AG04449 (cell line): ENCODE data around the gene FCGBP.

Experiments
- CTCF ChIA-PET: fragments of 350-600 bp; formaldehyde crosslinking; extraction: SDS; loops from one replicate; lab custom pipeline; 2021; ENCODE audit warnings: antibody characterized with exemption; lab: Yijun Ruan, JAX
- POLR2A ChIA-PET: fragments of 400-600, 350-600 bp; formaldehyde crosslinking; extraction: SDS; loops from one replicate; lab custom pipeline; 2020; ENCODE audit warnings: antibody characterized with exemption, inconsistent platforms; lab: Yijun Ruan, JAX
- DNase-seq: peaks from one replicate; pipeline ENCODE4 v3.0.0-alpha.2; 2010; ENCODE audit warnings: low read depth, low spot score
- H3K4me3 ChIP-seq: 2 replicates; pipeline ENCODE4 v1.5.1; 2011; ENCODE audit warnings: low read depth, mild to moderate bottlenecking, control low read depth, low read length
- TF ChIP-seq, protein P1 (sequence below): IDR thresholded peaks from one replicate; pipeline ENCODE4 v1.5.1; 2011; ENCODE audit warnings: mild to moderate bottlenecking, moderate library complexity, low read length, control low read depth, inconsistent platforms; ENCODE audit not compliant: insufficient read depth; ENCODE audit errors: missing control alignments

The FCGBP gene

DNA sequence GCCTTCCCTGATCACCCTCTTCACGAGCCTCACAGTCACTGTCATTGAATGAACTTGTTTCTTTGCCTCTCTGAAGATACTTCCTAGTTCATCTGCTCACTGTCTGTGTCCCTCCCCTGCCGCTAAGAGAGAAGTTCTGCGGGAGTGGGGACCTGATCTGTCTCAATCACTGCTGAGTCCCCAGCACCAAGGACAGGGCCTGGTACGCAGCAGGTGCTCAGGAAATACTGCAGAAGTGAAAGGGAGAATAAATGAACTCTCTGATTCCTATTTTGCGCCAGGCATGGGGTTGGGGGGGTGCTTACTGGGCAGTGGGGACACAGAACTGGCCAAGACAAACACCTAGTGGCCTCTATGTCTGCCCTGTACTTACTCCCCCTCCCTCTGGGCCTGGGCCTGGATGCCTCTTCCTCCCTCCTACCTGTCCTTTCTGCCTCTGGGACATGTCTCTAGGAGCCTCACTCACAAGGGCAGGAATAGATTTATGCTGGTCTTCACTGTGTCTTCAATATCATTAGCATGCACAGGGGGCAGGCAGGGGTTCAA lies 17.5 kb downstream of the FCGBP start:
- TF ChIP-seq, protein P1, sequence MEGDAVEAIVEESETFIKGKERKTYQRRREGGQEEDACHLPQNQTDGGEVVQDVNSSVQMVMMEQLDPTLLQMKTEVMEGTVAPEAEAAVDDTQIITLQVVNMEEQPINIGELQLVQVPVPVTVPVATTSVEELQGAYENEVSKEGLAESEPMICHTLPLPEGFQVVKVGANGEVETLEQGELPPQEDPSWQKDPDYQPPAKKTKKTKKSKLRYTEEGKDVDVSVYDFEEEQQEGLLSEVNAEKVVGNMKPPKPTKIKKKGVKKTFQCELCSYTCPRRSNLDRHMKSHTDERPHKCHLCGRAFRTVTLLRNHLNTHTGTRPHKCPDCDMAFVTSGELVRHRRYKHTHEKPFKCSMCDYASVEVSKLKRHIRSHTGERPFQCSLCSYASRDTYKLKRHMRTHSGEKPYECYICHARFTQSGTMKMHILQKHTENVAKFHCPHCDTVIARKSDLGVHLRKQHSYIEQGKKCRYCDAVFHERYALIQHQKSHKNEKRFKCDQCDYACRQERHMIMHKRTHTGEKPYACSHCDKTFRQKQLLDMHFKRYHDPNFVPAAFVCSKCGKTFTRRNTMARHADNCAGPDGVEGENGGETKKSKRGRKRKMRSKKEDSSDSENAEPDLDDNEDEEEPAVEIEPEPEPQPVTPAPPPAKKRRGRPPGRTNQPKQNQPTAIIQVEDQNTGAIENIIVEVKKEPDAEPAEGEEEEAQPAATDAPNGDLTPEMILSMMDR: no peak
- no peak overlapping the region for H3K4me3 ChIP-seq
- no peak for DNase-seq
- CTCF ChIA-PET: no interaction called here
- POLR2A ChIA-PET: no interaction called here

DNA sequence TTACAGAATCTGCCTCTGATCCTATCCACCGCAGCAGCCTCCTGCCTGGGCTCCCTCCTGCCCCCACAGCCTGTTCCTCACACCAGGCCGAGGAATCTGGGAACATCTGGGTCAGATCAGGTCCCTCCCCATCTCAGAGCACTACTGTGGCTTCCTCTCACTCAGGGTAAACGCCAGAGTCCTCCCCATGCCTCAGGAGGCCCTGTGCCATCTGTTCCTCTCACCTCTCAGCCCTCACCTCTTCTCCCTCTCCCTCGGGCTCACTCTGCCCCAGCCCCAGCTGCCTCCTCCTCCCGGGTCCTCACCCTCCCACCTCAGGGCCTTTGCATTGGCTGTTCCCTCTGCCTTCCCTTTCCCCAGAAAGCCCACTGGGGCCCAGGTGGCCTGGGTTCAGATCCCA lies 18.2 kb downstream of the FCGBP start:
- no peak overlapping the region for H3K4me3 ChIP-seq
- DNase-seq: no peak
- TF ChIP-seq, protein P1: no peak
- POLR2A ChIA-PET: no interaction called here
- CTCF ChIA-PET: no interaction called here

DNA sequence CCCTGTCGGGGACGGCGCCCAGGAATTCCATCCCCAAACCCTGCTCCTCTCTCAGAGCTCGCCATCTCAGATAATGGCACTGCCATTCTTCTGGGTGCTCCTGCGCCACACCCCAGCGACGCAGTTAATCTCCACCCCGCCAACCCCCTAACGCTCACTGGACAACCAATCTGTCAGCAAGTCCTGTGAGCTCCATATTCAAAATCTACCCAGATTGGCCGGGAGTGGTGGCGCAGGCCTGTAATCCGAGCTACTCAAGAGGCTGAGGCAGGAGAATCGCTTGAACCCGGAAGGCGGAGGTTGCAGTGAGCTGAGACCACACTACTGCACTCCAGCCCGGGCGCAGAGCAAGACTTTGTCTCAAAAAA lies 18.6 kb downstream of the FCGBP start:
- H3K4me3 ChIP-seq: no peak overlapping the region
- POLR2A ChIA-PET: no interaction called here
- no peak for DNase-seq
- CTCF ChIA-PET: no interaction called here
- TF ChIP-seq, protein P1: no peak

DNA sequence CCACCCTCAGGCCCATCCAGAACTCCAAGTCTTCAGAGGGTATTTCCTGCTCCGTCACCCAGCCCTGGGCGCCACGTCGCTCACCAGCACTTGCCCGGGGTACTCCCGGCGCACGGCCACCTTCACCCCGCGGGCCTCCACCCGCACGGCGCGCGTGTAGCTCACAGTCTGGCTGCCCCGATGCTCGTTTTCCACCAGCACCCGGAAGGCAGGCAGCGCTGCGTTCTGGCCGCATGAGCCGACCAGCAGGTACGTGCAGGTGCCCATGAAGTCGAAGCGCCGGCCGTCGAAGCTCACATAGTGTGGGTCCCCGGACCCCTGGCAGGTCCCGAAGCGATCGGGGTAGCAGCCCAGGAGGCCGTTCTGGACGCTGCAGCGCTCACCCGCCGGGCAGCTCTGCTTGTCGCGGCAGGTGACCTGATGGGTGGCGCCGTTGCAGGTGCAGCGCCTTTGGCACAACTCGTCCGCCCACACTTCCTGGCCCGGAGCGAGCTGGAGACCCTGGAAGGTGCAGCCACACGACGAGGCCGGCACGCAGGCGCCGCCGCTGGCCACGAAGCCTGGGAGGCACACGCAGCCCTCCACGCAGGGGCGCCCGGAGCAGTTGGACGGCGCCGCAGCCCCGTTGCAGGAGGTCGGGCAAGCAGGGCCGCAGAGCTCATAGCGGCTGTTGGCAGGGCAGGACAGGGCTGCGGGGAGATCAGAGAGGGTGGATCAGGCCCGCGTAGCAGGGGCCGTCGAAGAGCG lies 19.2 kb downstream of the FCGBP start:
- ChIA-PET CTCF (no interaction called here), POLR2A (no interaction called here)
- TF ChIP-seq, protein P1: no peak
- no peak overlapping the region for H3K4me3 ChIP-seq
- no peak for DNase-seq

DNA sequence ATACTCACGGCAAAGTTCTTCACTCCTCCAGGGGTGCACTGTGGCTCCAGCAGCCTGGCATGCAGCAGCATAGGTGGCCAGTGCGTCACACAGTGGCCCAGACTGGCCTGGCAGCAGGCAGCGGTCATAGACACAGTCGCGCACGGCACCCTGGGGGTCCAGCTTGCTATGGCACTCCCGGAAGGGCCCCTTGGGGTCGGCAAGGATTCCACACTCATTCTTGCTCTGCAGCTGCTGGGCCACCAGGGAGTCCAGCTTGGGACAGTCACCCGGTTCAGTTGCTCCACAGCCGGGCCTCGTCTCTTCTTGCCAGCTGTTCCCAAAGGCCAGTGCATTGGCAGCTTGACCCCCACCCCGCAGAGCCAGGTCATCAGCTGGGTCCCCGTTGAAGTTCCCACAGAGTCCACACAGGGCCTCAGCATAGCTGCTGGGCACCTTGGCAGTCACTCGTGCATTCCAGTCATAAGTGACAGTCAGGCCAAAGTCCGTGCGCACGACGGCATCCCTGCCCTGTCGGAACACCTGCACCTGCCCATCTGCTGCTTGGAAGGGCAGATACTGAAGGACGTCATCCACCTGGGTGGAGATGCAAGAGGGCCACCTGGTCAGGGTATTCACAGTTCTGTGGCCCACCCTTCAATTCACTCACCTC lies 20.6 kb downstream of the FCGBP start:
- DNase-seq: no peak
- POLR2A ChIA-PET: no interaction called here
- no peak overlapping the region for H3K4me3 ChIP-seq
- TF ChIP-seq, protein P1: no peak
- CTCF ChIA-PET: no interaction called here

DNA sequence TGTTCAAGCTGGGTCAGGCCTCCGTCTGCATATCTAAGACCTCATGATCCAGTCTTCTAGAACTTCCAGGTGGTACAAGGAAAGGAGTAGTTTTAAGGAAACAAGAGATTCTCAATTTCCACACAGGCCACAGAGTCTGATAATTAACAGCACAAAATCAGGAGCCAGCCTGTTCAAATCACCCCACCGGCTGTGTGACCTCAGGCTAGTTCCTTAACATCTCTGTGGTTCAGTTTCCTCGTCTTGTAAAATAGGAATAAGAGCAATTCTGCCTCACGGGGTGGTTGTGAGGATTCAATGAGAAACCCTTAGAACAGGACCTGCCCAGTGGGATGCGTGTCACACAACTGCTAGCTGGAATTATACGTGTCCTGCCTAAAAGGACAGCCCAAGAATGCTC lies 25.6 kb downstream of the FCGBP start:
- TF ChIP-seq, protein P1: no peak
- no peak for DNase-seq
- H3K4me3 ChIP-seq: no peak overlapping the region
- POLR2A ChIA-PET: no interaction called here
- CTCF ChIA-PET: no interaction called here
